ENCODE measurements around the gene UBA3. TPM values are rescaled to one million over a fixed set of nuclear protein-coding genes. Genes with fewer than 3 reads are reported as not detected.

The UBA3 gene
- total RNA-seq, 5 donors from 2014 or later (not counting 1 experiment from before 2014, with no cell fraction given): 62.7 to 83.1 (median 73.2) TPM

GRCh38 chr3:69085168-69085832 is 5.1 kb upstream of the UBA3 start:
- H3K9me3 Mint-ChIP-seq: no peaks in the 10 kb centered on the region
- no peaks in the 10 kb centered on the region for H3K36me3 ChIP-seq (ENCODE audit: control insufficient read depth in 2 of 2, extremely low read depth in 1 of 2, insufficient read depth in 1 of 2, low read length in 1 of 2)
- H3K4me1 Mint-ChIP-seq: peaks cover 76 to 82% (median 80%) of the 10 kb centered on the region in 3 donors
- peak overlapping the region; percentile 85 to 100 for H3K4me3 ChIP-seq (ENCODE audit: control insufficient read depth in 1 of 2, extremely low read depth in 1 of 2, low read length in 1 of 2)
- DNase-seq (peak in 6 of 35 experiments; percentile 15 to 38 (median 16)), ATAC-seq (replicated peaks in 1 of 4) (peak in 3 of 4 experiments; percentile 1 to 16 (median 2))
- no peaks in the 10 kb centered on the region for H3K9me3 ChIP-seq
- peak overlapping the region; percentile 98 to 99 for H3K27ac Mint-ChIP-seq
- no peaks in the 10 kb centered on the region for H3K27me3 Mint-ChIP-seq
- POLR2A ChIA-PET: interaction anchor here (0.6 to 2.1 kb wide), 5 partner anchors 8 to 33 kb away, joined by 3 to 11 read pairs (median 6); partner anchors contain the start of gene TMF1 (in 1 of the 2)
- CTCF ChIA-PET: interaction anchor here in 1 of 2 donors (0.8 to 1.3 kb wide), 4 partner anchors 10 to 33 kb away, joined by 3 to 5 read pairs (median 4); partner anchors contain the start of gene TMF1
- peak overlapping the region; percentile 87 to 95 (median 90) for H3K4me3 Mint-ChIP-seq
- WGBS (ENCODE audit: insufficient coverage): under 1% methylated on average over 19 of the region's 26 CpGs
- H3K4me1 ChIP-seq (ENCODE audit: control insufficient read depth in 1 of 2, extremely low read depth in 1 of 2, insufficient read depth in 2 of 2, low read length in 2 of 2): peaks cover 63 to 72% of the 10 kb centered on the region in 2 experiments
- H3K36me3 Mint-ChIP-seq: peaks cover 12% of the 10 kb centered on the region
- peak overlapping the region; percentile 90 for H3K27ac ChIP-seq (ENCODE audit: low read length)
- H3K27me3 ChIP-seq (replicated peaks in 1 of 2; ENCODE audit: control insufficient read depth in 2 of 2, extremely low read depth in 1 of 2, insufficient read depth in 2 of 2, low read length in 1 of 2): no peaks in the 10 kb centered on the region

GRCh38 chr3:69084326-69085167 is 4.4 kb upstream of the UBA3 start, which contains the start of gene ARL6IP5:
TSS of gene ARL6IP5 (plus strand) at chr3:69084937. CDS start at chr3:69085048, 111 bp downstream.
- no peaks in the 10 kb centered on the region for H3K27me3 ChIP-seq (replicated peaks in 1 of 2; ENCODE audit: control insufficient read depth in 2 of 2, extremely low read depth in 1 of 2, insufficient read depth in 2 of 2, low read length in 1 of 2)
- Mint-ChIP-seq H3K27me3 (no peaks in the 10 kb centered on the region), H3K4me3 (peak within 1 kb of the TSS; percentile 87 to 95 (median 90)), H3K4me1 (peaks cover 69 to 77% (median 73%) of the 10 kb centered on the region in 3 donors), H3K27ac (peak within 1 kb of the TSS; percentile 98 to 99), H3K9me3 (no peaks in the 10 kb centered on the region), H3K36me3 (peaks cover 6% of the 10 kb centered on the region)
- peaks cover 56 to 67% of the 10 kb centered on the region in 2 experiments for H3K4me1 ChIP-seq (ENCODE audit: control insufficient read depth in 1 of 2, extremely low read depth in 1 of 2, insufficient read depth in 2 of 2, low read length in 2 of 2)
- H3K27ac ChIP-seq (ENCODE audit: low read length): peak within 1 kb of the TSS; percentile 90
- WGBS (ENCODE audit: insufficient coverage): 0% methylated on average over 22 of the region's 32 CpGs
- H3K9me3 ChIP-seq: no peaks in the 10 kb centered on the region
- H3K4me3 ChIP-seq (ENCODE audit: control insufficient read depth in 1 of 2, extremely low read depth in 1 of 2, low read length in 1 of 2): peak within 1 kb of the TSS; percentile 85 to 100
- no peaks in the 10 kb centered on the region for H3K36me3 ChIP-seq (ENCODE audit: control insufficient read depth in 2 of 2, extremely low read depth in 1 of 2, insufficient read depth in 1 of 2, low read length in 1 of 2)
- ChIA-PET POLR2A (interaction anchor here (0.5 to 2.1 kb wide), 3 partner anchors 16 to 69 kb away, joined by 5 to 11 read pairs (median 9); partner anchors contain the start of gene TMF1 (in 1 of the 2)), CTCF (interaction anchor here (0.6 to 1.3 kb wide), 7 partner anchors 7 to 32 kb away, joined by 3 to 5 read pairs (median 4); partner anchors contain the start of gene TMF1 (in 1 of the 2))
- DNase-seq (peak; percentile 73 to 95 (median 90)), ATAC-seq (replicated peaks in 1 of 4) (peak; percentile 73 to 80 (median 75))

- H3K36me3 ChIP-seq (ENCODE audit: control insufficient read depth in 2 of 2, extremely low read depth in 1 of 2, insufficient read depth in 1 of 2, low read length in 1 of 2): no peaks in the 10 kb centered on the region
- Mint-ChIP-seq H3K4me3 (peak overlapping the region; percentile 50 to 90 (median 65)), H3K27me3 (no peaks in the 10 kb centered on the region), H3K27ac (peak overlapping the region; percentile 98 to 99), H3K4me1 (peaks cover 67 to 78% (median 73%) of the 10 kb centered on the region in 3 donors), H3K9me3 (no peaks in the 10 kb centered on the region), H3K36me3 (peaks cover 4% of the 10 kb centered on the region)
- ATAC-seq (replicated peaks in 1 of 4) (peak in 2 of 4 experiments; percentile 7 to 41), DNase-seq (peak in 28 of 35 experiments; percentile 19 to 85 (median 47))
- H3K4me1 ChIP-seq (ENCODE audit: control insufficient read depth in 1 of 2, extremely low read depth in 1 of 2, insufficient read depth in 2 of 2, low read length in 2 of 2): peaks cover 52 to 61% of the 10 kb centered on the region in 2 experiments
- ChIA-PET POLR2A (interaction anchor here (0.6 to 1.0 kb wide), 4 partner anchors 9 to 1486 kb away, joined by 3 to 19 read pairs (median 12); no protein-coding TSS in a partner anchor), CTCF (interaction anchor here in 1 of 2 donors (0.6 to 1.1 kb wide), 6 partner anchors 11 to 38 kb away, joined by 3 to 4 read pairs (median 3); partner anchors contain the start of gene TMF1)
- H3K4me3 ChIP-seq (ENCODE audit: control insufficient read depth in 1 of 2, extremely low read depth in 1 of 2, low read length in 1 of 2): peak overlapping the region in 1 of 2 donors; percentile 47
- H3K27ac ChIP-seq (ENCODE audit: low read length): peak overlapping the region; percentile 90
- no peaks in the 10 kb centered on the region for H3K9me3 ChIP-seq
- H3K27me3 ChIP-seq (replicated peaks in 1 of 2; ENCODE audit: control insufficient read depth in 2 of 2, extremely low read depth in 1 of 2, insufficient read depth in 2 of 2, low read length in 1 of 2): no peaks in the 10 kb centered on the region
Measured at GRCh38 chr3:69082805-69083204, 2.6 kb upstream of the UBA3 start.

GRCh38 chr3:69082361-69082760 is 2.2 kb upstream of the UBA3 start:
- WGBS (ENCODE audit: insufficient coverage): no CpG with 5 or more reads among the region's 2 CpGs
- POLR2A ChIA-PET: interaction anchor here (0.8 to 1.0 kb wide), 3 partner anchors 9 to 19 kb away, joined by 11 to 19 read pairs (median 13); no protein-coding TSS in a partner anchor
- H3K4me1 ChIP-seq (ENCODE audit: control insufficient read depth in 1 of 2, extremely low read depth in 1 of 2, insufficient read depth in 2 of 2, low read length in 2 of 2): peaks cover 52 to 57% of the 10 kb centered on the region in 2 experiments

GRCh38 chr3:69081583-69082262 is 1.6 kb upstream of the UBA3 start:
- H3K27ac ChIP-seq (ENCODE audit: low read length): peak overlapping the region; percentile 90

More at GRCh38 chr3:69082361-69082760, 2.2 kb upstream of the UBA3 start:
- ATAC-seq (replicated peaks in 1 of 4): no peak
- H3K27me3 ChIP-seq (replicated peaks in 1 of 2; ENCODE audit: control insufficient read depth in 2 of 2, extremely low read depth in 1 of 2, insufficient read depth in 2 of 2, low read length in 1 of 2): no peaks in the 10 kb centered on the region
- no peak for DNase-seq
- H3K27me3 Mint-ChIP-seq: no peaks in the 10 kb centered on the region
- H3K4me1 Mint-ChIP-seq: peaks cover 67 to 78% (median 77%) of the 10 kb centered on the region in 3 donors
- H3K27ac Mint-ChIP-seq: peak overlapping the region; percentile 98 to 99
- CTCF ChIA-PET: interaction anchor here in 1 of 2 donors (0.6 to 1.0 kb wide), 6 partner anchors 9 to 43 kb away, joined by 3 to 4 read pairs (median 3); partner anchors contain the start of gene TMF1
- peaks cover 0 to 2% of the 10 kb centered on the region in 2 donors for H3K36me3 ChIP-seq (ENCODE audit: control insufficient read depth in 2 of 2, extremely low read depth in 1 of 2, insufficient read depth in 1 of 2, low read length in 1 of 2)
- no peaks in the 10 kb centered on the region for H3K9me3 Mint-ChIP-seq
- peak overlapping the region in 1 of 3 donors; percentile 90 for H3K4me3 Mint-ChIP-seq
- no peak overlapping the region for H3K4me3 ChIP-seq (ENCODE audit: control insufficient read depth in 1 of 2, extremely low read depth in 1 of 2, low read length in 1 of 2)
- H3K36me3 Mint-ChIP-seq: peaks cover 6% of the 10 kb centered on the region
- H3K27ac ChIP-seq (ENCODE audit: low read length): peak overlapping the region; percentile 90
- H3K9me3 ChIP-seq: no peaks in the 10 kb centered on the region

More at GRCh38 chr3:69081583-69082262, 1.6 kb upstream of the UBA3 start:
- H3K27me3 ChIP-seq (replicated peaks in 1 of 2; ENCODE audit: control insufficient read depth in 2 of 2, extremely low read depth in 1 of 2, insufficient read depth in 2 of 2, low read length in 1 of 2): no peaks in the 10 kb centered on the region
- Mint-ChIP-seq H3K36me3 (peaks cover 6% of the 10 kb centered on the region), H3K4me1 (peaks cover 67 to 77% (median 76%) of the 10 kb centered on the region in 3 donors), H3K4me3 (peak overlapping the region in 2 of 3 donors; percentile 37 to 90), H3K27ac (peak overlapping the region; percentile 98 to 99), H3K27me3 (no peaks in the 10 kb centered on the region), H3K9me3 (no peaks in the 10 kb centered on the region)
- no peaks in the 10 kb centered on the region for H3K9me3 ChIP-seq
- H3K36me3 ChIP-seq (ENCODE audit: control insufficient read depth in 2 of 2, extremely low read depth in 1 of 2, insufficient read depth in 1 of 2, low read length in 1 of 2): peaks cover 0 to 2% of the 10 kb centered on the region in 2 donors
- POLR2A ChIA-PET: interaction anchor here (0.6 to 1.4 kb wide), 7 partner anchors 8 to 29 kb away, joined by 3 to 19 read pairs (median 3); partner anchors contain the start of gene TMF1 (in 1 of the 2)
- peaks cover 46 to 59% of the 10 kb centered on the region in 2 experiments for H3K4me1 ChIP-seq (ENCODE audit: control insufficient read depth in 1 of 2, extremely low read depth in 1 of 2, insufficient read depth in 2 of 2, low read length in 2 of 2)
- ATAC-seq (replicated peaks in 1 of 4) (no peak), DNase-seq (peak in 1 of 35 experiments; percentile 34)
- WGBS (ENCODE audit: insufficient coverage): 50% methylated on average over 2 of the region's 5 CpGs
- CTCF ChIA-PET: interaction anchor here in 1 of 2 donors (0.6 to 1.5 kb wide), 4 partner anchors 10 to 43 kb away, joined by 3 to 4 read pairs (median 4); partner anchors contain the start of gene TMF1
- H3K4me3 ChIP-seq (ENCODE audit: control insufficient read depth in 1 of 2, extremely low read depth in 1 of 2, low read length in 1 of 2): no peak overlapping the region

All from T-cell (primary cell).